ENCODE results near the gene REM1.

GRCh38 chr20:31496761-31497295, 21.7 kb downstream of the REM1 start:
- TF ChIP-seq, protein P1, sequence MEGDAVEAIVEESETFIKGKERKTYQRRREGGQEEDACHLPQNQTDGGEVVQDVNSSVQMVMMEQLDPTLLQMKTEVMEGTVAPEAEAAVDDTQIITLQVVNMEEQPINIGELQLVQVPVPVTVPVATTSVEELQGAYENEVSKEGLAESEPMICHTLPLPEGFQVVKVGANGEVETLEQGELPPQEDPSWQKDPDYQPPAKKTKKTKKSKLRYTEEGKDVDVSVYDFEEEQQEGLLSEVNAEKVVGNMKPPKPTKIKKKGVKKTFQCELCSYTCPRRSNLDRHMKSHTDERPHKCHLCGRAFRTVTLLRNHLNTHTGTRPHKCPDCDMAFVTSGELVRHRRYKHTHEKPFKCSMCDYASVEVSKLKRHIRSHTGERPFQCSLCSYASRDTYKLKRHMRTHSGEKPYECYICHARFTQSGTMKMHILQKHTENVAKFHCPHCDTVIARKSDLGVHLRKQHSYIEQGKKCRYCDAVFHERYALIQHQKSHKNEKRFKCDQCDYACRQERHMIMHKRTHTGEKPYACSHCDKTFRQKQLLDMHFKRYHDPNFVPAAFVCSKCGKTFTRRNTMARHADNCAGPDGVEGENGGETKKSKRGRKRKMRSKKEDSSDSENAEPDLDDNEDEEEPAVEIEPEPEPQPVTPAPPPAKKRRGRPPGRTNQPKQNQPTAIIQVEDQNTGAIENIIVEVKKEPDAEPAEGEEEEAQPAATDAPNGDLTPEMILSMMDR (CRISPR knock-in tag; IDR thresholded peaks at IDR 0.05) = no peak
- no peak for TF ChIP-seq ZNF558 (CRISPR knock-in tag; IDR thresholded peaks at IDR 0.05; ENCODE audit: borderline replicate concordance)
- TF ChIP-seq ESRRA (CRISPR knock-in tag; IDR thresholded peaks at IDR 0.05; ENCODE audit: low read depth) = no peak
- TF ChIP-seq POLR2AphosphoS2 (IDR thresholded peaks at IDR 0.05; ENCODE audit: low read depth, low read length) = no peak
- no peak for TF ChIP-seq EP300 (IDR thresholded peaks at IDR 0.05; ENCODE audit: low read depth in 2 of 2, low read length in 2 of 2)
- no peak for TF ChIP-seq EP300 (CRISPR knock-in tag; IDR thresholded peaks at IDR 0.05; ENCODE audit: borderline replicate concordance)
- no peak for TF ChIP-seq ZNF274 (CRISPR knock-in tag; IDR thresholded peaks at IDR 0.05)
- no peak for TF ChIP-seq TARDBP (CRISPR knock-in tag; IDR thresholded peaks at IDR 0.05)
- no peak for TF ChIP-seq FOXA1 (IDR thresholded peaks at IDR 0.05)
- no peak for TF ChIP-seq FOXA1 (CRISPR knock-in tag; IDR thresholded peaks at IDR 0.05)
- TF ChIP-seq TP53 (CRISPR knock-in tag; conservative IDR thresholded peaks at IDR 0.05) = no peak
- no peak for TF ChIP-seq EZH2 (conservative IDR thresholded peaks at IDR 0.05; ENCODE audit: low read depth, low read length)
- TF ChIP-seq HNRNPUL1 (IDR thresholded peaks at IDR 0.05; ENCODE audit: low read depth, low read length) = no peak
- no peak for TF ChIP-seq ZFP62 (CRISPR knock-in tag; IDR thresholded peaks at IDR 0.05)

All from HepG2 (cell line).